Hindlimb muscle (tissue), 1 donor: ENCODE results near the gene OR2J3. TPM values are rescaled to one million over a fixed set of nuclear protein-coding genes. Genes with fewer than 3 reads are reported as not detected.

Experiments used
- polyA plus RNA-seq: library from polyadenylated mRNA; unstranded; fragments of 120-200 nt; gene quantifications from one replicate; pipeline ENCODE4 v1.2.1, GENCODE V29; 2013; ENCODE audit not compliant: insufficient read length

The OR2J3 gene
- polyA plus RNA-seq, 1 donor = not detected

Other genes starting within 250 kb of the OR2J3 start
- gene TRIM27, start 184.1 kb upstream of the OR2J3 start, polyA plus RNA-seq = 44.0 TPM
- 2.4 TPM for gene ZNF311, start 102.7 kb upstream of the OR2J3 start, polyA plus RNA-seq
- gene OR2W1, start 62.9 kb upstream of the OR2J3 start, polyA plus RNA-seq = not detected
- gene OR2B3, start 20.7 kb upstream of the OR2J3 start, polyA plus RNA-seq = not detected
- not detected for gene OR2J1, start 8.6 kb upstream of the OR2J3 start, polyA plus RNA-seq
- gene OR2J2, start 62.8 kb downstream of the OR2J3 start, polyA plus RNA-seq = not detected
- gene OR14J1, start 193.6 kb downstream of the OR2J3 start, polyA plus RNA-seq = 0.06 TPM